GM23248 (cell line): ENCODE data around the gene FGFR2.

ENCODE experiments used
- EZH2 ChIP-seq: fragments of 200-600 bp; sonication (generic); IDR thresholded peaks from 2 replicates; pipeline ENCODE4 v1.6.1; 2018; ENCODE audit warnings: antibody characterized with exemption, mild to moderate bottlenecking; ENCODE audit not compliant: insufficient read depth, poor library complexity, severe bottlenecking
- EZH2phosphoT487 ChIP-seq: fragments of 200-600 bp; sonication (generic); IDR thresholded peaks from 2 replicates; pipeline ENCODE4 v1.6.1; 2018; ENCODE audit warnings: antibody characterized with exemption, moderate library complexity, mild to moderate bottlenecking, low read depth; ENCODE audit not compliant: insufficient read depth

GRCh38 chr10:121613456-121613855 lies 15.2 kb upstream of the FGFR2 start:
- TF ChIP-seq EZH2: no peak
- no peak for TF ChIP-seq EZH2phosphoT487
